Measurements from ENCODE around the gene HRH1. TPM values are rescaled to one million over a fixed set of nuclear protein-coding genes. Genes with fewer than 3 reads are reported as not detected.

Gene HRH1
- polyA plus RNA-seq, 3 donors: 0.08 to 0.24 TPM; not detected in 1

DNA sequence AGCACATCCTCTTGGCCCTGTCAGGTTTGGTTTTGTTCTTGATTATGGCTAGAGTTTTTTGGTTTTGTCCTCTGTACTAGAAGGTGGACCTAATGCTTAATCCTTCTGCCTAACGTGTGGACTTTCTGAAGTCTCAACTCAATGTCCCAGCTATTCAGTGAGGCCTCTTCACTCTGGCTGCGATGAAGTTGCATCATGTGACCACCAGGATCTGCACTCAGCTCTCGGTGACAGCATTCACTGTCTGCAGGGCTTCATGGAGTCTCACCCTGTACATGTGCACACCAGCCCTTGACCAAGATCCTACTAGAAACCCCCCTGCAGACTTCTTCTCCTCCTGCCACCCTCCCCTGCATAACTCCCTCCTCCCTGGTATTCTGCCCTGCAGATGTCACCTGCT is 38.7 kb upstream of the HRH1 start:
- 95% methylated on average over 3 of the region's 3 CpGs for WGBS (ENCODE audit: insufficient coverage)
- Histone ChIP-seq H2AFZ (ENCODE audit: insufficient read depth, low read depth, low read length, poor library complexity, severe bottlenecking) (no peak overlapping the region), H3K27ac (ENCODE audit: low read depth in 1 of 2, low read length in 2 of 2) (no peak overlapping the region), H3K4me1 (ENCODE audit: control insufficient read depth in 1 of 2, insufficient read depth in 2 of 2, low read length in 2 of 2) (no peaks in the 10 kb centered on the region), H3K36me3 (replicated peaks in 1 of 2; ENCODE audit: control insufficient read depth in 1 of 2, insufficient read depth in 2 of 2, low read length in 2 of 2) (no peaks in the 10 kb centered on the region), H3K9ac (ENCODE audit: insufficient read depth, low read length, poor library complexity, severe bottlenecking) (no peak overlapping the region), H3K79me2 (ENCODE audit: insufficient read depth, low read length) (no peaks in the 10 kb centered on the region), H3K4me2 (replicated peaks; ENCODE audit: extremely low read depth, low read length, poor library complexity, severe bottlenecking) (no peak overlapping the region), H3K9me3 (replicated peaks in 1 of 2; ENCODE audit: control insufficient read depth in 1 of 2, insufficient read depth in 1 of 2, low read length in 2 of 2) (no peaks in the 10 kb centered on the region), H3K27me3 (ENCODE audit: control insufficient read depth in 2 of 2, insufficient read depth in 2 of 2, low read length in 2 of 2) (peaks cover 4 to 7% of the 10 kb centered on the region in 2 donors), H4K20me1 (ENCODE audit: insufficient read depth, low read length) (no peaks in the 10 kb centered on the region), H3K4me3 (replicated peaks in 1 of 3; ENCODE audit: low read depth in 2 of 3, low read length in 3 of 3) (no peak overlapping the region)
- Mint-ChIP-seq H3K27me3 (ENCODE audit: low read depth in 3 of 3) (peaks cover 9 to 18% (median 16%) of the 10 kb centered on the region in 3 donors), H3K4me3 (no peak overlapping the region), H3K4me1 (no peaks in the 10 kb centered on the region), H3K27ac (no peak overlapping the region), H3K36me3 (no peaks in the 10 kb centered on the region), H3K9me3 (peaks cover 0 to 9% (median 4%) of the 10 kb centered on the region in 7 donors)
- DNase-seq: no peak
- TF ChIP-seq, protein P1, sequence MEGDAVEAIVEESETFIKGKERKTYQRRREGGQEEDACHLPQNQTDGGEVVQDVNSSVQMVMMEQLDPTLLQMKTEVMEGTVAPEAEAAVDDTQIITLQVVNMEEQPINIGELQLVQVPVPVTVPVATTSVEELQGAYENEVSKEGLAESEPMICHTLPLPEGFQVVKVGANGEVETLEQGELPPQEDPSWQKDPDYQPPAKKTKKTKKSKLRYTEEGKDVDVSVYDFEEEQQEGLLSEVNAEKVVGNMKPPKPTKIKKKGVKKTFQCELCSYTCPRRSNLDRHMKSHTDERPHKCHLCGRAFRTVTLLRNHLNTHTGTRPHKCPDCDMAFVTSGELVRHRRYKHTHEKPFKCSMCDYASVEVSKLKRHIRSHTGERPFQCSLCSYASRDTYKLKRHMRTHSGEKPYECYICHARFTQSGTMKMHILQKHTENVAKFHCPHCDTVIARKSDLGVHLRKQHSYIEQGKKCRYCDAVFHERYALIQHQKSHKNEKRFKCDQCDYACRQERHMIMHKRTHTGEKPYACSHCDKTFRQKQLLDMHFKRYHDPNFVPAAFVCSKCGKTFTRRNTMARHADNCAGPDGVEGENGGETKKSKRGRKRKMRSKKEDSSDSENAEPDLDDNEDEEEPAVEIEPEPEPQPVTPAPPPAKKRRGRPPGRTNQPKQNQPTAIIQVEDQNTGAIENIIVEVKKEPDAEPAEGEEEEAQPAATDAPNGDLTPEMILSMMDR (IDR thresholded peaks at IDR 0.05): no peak
- intact Hi-C loops (cut with micrococcal nuclease): no loop called here

GRCh38 chr3:11116336-11117059 is 37.8 kb upstream of the HRH1 start:
- Histone ChIP-seq H3K4me3 (replicated peaks in 1 of 3; ENCODE audit: low read depth in 2 of 3, low read length in 3 of 3) (no peak overlapping the region), H3K4me2 (replicated peaks; ENCODE audit: extremely low read depth, low read length, poor library complexity, severe bottlenecking) (no peak overlapping the region), H3K9me3 (replicated peaks in 1 of 2; ENCODE audit: control insufficient read depth in 1 of 2, insufficient read depth in 1 of 2, low read length in 2 of 2) (no peaks in the 10 kb centered on the region), H4K20me1 (ENCODE audit: insufficient read depth, low read length) (no peaks in the 10 kb centered on the region), H3K36me3 (replicated peaks in 1 of 2; ENCODE audit: control insufficient read depth in 1 of 2, insufficient read depth in 2 of 2, low read length in 2 of 2) (no peaks in the 10 kb centered on the region), H3K4me1 (ENCODE audit: control insufficient read depth in 1 of 2, insufficient read depth in 2 of 2, low read length in 2 of 2) (no peaks in the 10 kb centered on the region), H3K27ac (ENCODE audit: low read depth in 1 of 2, low read length in 2 of 2) (no peak overlapping the region), H3K9ac (ENCODE audit: insufficient read depth, low read length, poor library complexity, severe bottlenecking) (no peak overlapping the region), H2AFZ (ENCODE audit: insufficient read depth, low read depth, low read length, poor library complexity, severe bottlenecking) (no peak overlapping the region), H3K79me2 (ENCODE audit: insufficient read depth, low read length) (no peaks in the 10 kb centered on the region), H3K27me3 (ENCODE audit: control insufficient read depth in 2 of 2, insufficient read depth in 2 of 2, low read length in 2 of 2) (peaks cover 0 to 2% of the 10 kb centered on the region in 2 donors)
- H3K9me3 Mint-ChIP-seq: peaks cover 0 to 9% (median 4%) of the 10 kb centered on the region in 7 donors
- no peak overlapping the region for H3K4me3 Mint-ChIP-seq
- peak overlapping the region in 1 of 7 donors; percentile 2 for H3K27ac Mint-ChIP-seq
- H3K36me3 Mint-ChIP-seq: no peaks in the 10 kb centered on the region
- peaks cover 6 to 19% (median 13%) of the 10 kb centered on the region in 3 donors for H3K27me3 Mint-ChIP-seq (ENCODE audit: low read depth in 3 of 3)
- TF ChIP-seq, protein P1 (IDR thresholded peaks at IDR 0.05): no peak
- DNase-seq: no peak
- intact Hi-C loops (cut with micrococcal nuclease): no loop called here
- 98% methylated on average over 5 of the region's 8 CpGs for WGBS (ENCODE audit: insufficient coverage)
- H3K4me1 Mint-ChIP-seq: no peaks in the 10 kb centered on the region

All from CD14-positive monocyte (primary cell).